ENCODE data around the gene PSTPIP2. TPM values are rescaled to one million over a fixed set of nuclear protein-coding genes. Genes with fewer than 3 reads are reported as not detected.

Gene PSTPIP2
- total and polyA plus RNA-seq, 9 of the 15 experiments (the other 6 are each of a cell fraction or from before 2014, with no cell fraction given): 14.0 to 45.7 (median 27.1) TPM

DNA sequence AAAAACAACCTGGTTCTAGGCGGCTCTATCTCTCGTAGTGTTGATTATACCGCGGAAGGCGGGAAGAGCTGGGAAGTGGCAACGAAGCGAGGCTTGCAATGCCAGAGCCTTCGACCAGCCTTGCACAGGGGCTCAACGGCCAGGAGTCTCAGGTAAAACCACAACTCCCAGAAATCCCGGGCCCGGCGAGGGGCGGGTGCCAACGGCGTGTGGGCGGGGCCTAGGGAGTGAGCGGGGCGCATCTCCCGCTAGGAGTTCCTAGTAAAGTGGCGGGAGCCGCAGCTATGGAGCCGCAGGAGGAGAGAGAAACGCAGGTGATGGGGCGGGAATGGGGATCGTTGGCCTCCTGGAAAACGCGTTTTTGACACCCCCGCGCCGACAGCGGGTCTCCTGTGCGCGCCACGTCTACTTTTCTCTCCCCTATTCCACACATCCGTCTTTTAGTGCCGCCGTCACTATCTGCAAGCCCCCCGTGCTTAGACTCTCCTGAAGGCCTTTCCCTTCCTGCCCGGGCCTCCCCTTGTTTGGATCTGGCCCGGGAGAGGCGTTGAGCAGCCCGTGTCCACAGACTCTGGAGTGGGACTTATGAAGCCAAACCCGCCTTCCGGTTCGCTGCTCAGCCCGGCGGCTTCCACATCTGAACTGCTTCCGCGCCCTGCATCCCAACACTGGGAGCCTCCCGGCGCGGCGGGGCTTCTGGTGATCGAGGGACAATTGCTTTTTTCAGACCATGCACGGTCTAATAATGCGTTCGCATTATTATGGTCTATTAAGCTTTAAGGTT, 32.3 kb upstream of the PSTPIP2 start, which contains the start of gene HAUS1 (continued):
- TF ChIP-seq, protein P1, sequence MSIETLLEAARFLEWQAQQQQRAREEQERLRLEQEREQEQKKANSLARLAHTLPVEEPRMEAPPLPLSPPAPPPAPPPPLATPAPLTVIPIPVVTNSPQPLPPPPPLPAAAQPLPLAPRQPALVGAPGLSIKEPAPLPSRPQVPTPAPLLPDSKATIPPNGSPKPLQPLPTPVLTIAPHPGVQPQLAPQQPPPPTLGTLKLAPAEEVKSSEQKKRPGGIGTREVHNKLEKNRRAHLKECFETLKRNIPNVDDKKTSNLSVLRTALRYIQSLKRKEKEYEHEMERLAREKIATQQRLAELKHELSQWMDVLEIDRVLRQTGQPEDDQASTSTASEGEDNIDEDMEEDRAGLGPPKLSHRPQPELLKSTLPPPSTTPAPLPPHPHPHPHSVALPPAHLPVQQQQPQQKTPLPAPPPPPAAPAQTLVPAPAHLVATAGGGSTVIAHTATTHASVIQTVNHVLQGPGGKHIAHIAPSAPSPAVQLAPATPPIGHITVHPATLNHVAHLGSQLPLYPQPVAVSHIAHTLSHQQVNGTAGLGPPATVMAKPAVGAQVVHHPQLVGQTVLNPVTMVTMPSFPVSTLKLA (conservative IDR thresholded peaks at IDR 0.05): peak; percentile 26 to 35; a peak in 2 of 4 replicates
- TF ChIP-seq, protein P2, sequence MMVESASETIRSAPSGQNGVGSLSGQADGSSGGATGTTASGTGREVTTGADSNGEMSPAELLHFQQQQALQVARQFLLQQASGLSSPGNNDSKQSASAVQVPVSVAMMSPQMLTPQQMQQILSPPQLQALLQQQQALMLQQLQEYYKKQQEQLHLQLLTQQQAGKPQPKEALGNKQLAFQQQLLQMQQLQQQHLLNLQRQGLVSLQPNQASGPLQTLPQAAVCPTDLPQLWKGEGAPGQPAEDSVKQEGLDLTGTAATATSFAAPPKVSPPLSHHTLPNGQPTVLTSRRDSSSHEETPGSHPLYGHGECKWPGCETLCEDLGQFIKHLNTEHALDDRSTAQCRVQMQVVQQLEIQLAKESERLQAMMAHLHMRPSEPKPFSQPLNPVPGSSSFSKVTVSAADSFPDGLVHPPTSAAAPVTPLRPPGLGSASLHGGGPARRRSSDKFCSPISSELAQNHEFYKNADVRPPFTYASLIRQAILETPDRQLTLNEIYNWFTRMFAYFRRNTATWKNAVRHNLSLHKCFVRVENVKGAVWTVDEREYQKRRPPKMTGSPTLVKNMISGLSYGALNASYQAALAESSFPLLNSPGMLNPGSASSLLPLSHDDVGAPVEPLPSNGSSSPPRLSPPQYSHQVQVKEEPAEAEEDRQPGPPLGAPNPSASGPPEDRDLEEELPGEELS (CRISPR knock-in tag; IDR thresholded peaks at IDR 0.05; ENCODE audit: borderline replicate concordance): no peak
- TF ChIP-seq TOE1 (IDR thresholded peaks at IDR 0.05; ENCODE audit: borderline replicate concordance): 0 out of 2 replicates have a peak, but pooled peaks have one; percentile 43
- TF ChIP-seq TOE1 (CRISPR knock-in tag; IDR thresholded peaks at IDR 0.05; ENCODE audit: borderline replicate concordance, low read depth): no peak
- TF ChIP-seq ZNF146 (CRISPR knock-in tag; IDR thresholded peaks at IDR 0.05; ENCODE audit: unreplicated experiment): no peak
- 0 out of 2 replicates have a peak, but pooled peaks have one; percentile 29 for TF ChIP-seq ETV1 (tag; conservative IDR thresholded peaks at IDR 0.05; ENCODE audit: low read depth)
- TF ChIP-seq ZNF644 (tag; IDR thresholded peaks at IDR 0.05; ENCODE audit: low read depth): no peak
- TF ChIP-seq LCOR (CRISPR knock-in tag; IDR thresholded peaks at IDR 0.05): no peak
- 0 out of 2 replicates have a peak, but pooled peaks have one; percentile 41 for TF ChIP-seq ELF1 (tag; IDR thresholded peaks at IDR 0.05)
- TF ChIP-seq ZNF174 (CRISPR knock-in tag; IDR thresholded peaks at IDR 0.05): no peak
- TF ChIP-seq, protein P3, sequence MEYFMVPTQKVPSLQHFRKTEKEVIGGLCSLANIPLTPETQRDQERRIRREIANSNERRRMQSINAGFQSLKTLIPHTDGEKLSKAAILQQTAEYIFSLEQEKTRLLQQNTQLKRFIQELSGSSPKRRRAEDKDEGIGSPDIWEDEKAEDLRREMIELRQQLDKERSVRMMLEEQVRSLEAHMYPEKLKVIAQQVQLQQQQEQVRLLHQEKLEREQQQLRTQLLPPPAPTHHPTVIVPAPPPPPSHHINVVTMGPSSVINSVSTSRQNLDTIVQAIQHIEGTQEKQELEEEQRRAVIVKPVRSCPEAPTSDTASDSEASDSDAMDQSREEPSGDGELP (CRISPR knock-in tag; IDR thresholded peaks at IDR 0.05; ENCODE audit: borderline replicate concordance): 0 out of 2 replicates have a peak, but pooled peaks have one; percentile 12
- TF ChIP-seq CBFA2T2 (conservative IDR thresholded peaks at IDR 0.05): no peak
- TF ChIP-seq, protein P4, sequence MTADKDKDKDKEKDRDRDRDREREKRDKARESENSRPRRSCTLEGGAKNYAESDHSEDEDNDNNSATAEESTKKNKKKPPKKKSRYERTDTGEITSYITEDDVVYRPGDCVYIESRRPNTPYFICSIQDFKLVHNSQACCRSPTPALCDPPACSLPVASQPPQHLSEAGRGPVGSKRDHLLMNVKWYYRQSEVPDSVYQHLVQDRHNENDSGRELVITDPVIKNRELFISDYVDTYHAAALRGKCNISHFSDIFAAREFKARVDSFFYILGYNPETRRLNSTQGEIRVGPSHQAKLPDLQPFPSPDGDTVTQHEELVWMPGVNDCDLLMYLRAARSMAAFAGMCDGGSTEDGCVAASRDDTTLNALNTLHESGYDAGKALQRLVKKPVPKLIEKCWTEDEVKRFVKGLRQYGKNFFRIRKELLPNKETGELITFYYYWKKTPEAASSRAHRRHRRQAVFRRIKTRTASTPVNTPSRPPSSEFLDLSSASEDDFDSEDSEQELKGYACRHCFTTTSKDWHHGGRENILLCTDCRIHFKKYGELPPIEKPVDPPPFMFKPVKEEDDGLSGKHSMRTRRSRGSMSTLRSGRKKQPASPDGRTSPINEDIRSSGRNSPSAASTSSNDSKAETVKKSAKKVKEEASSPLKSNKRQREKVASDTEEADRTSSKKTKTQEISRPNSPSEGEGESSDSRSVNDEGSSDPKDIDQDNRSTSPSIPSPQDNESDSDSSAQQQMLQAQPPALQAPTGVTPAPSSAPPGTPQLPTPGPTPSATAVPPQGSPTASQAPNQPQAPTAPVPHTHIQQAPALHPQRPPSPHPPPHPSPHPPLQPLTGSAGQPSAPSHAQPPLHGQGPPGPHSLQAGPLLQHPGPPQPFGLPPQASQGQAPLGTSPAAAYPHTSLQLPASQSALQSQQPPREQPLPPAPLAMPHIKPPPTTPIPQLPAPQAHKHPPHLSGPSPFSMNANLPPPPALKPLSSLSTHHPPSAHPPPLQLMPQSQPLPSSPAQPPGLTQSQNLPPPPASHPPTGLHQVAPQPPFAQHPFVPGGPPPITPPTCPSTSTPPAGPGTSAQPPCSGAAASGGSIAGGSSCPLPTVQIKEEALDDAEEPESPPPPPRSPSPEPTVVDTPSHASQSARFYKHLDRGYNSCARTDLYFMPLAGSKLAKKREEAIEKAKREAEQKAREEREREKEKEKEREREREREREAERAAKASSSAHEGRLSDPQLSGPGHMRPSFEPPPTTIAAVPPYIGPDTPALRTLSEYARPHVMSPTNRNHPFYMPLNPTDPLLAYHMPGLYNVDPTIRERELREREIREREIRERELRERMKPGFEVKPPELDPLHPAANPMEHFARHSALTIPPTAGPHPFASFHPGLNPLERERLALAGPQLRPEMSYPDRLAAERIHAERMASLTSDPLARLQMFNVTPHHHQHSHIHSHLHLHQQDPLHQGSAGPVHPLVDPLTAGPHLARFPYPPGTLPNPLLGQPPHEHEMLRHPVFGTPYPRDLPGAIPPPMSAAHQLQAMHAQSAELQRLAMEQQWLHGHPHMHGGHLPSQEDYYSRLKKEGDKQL (CRISPR knock-in tag; IDR thresholded peaks at IDR 0.05; ENCODE audit: borderline replicate concordance): no peak
- TF ChIP-seq ZNF668 (CRISPR knock-in tag; IDR thresholded peaks at IDR 0.05): no peak
